Smooth muscle cell of trachea (primary cell): ENCODE measurements around the gene SAP25. TPM values are rescaled to one million over a fixed set of nuclear protein-coding genes. Genes with fewer than 3 reads are reported as not detected.

ENCODE experiments used
- total RNA-seq: library from RNA; depleted of rRNA; stranded (reverse); fragments of >200 nt; gene quantifications from 2 replicates; pipeline ENCODE4 v1.2.1, GENCODE V29; 2014

Gene SAP25
- total RNA-seq: not detected in 2 replicates

DNA sequence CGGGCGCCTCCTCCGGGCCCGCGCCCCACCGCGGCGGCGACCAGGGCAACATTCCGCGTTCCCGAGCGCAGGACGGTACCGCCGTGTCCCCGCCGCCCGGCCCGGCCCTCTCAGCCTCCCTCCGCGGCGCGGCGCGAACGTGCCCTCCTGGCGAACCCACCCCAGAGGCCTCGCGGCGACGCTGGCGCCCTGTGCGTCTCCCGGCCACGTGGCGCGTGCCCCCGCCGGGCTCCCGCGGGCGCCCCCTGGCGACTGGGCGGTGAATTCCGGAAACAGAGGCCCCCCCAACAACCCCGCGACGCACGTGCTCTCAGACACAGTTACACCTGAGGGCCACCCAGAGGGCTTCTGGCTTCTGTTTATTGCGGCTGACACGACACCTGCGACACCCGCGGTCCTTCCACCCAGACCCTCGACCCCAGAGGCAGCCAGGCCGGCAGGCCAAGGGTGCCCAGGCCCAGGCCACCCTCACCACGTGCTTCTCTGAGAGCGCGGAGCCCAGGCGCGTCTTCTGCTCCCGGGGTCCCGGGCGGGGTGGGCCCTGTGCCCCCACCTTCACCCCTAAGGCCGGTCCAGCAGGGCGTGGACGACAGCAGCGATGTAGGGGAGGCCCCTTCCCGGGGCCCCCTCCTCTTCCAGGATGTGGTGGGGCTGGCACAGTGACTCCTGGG lies at the start of gene SAP25:
SAP25 (minus strand) TSS at position 210 of the 671 bp plus-strand sequence; CDS start at position 52, 158 bp downstream.

GRCh38 chr7:100611983-100612729 lies 38.5 kb upstream of the SAP25 start, which contains the start of gene MOSPD3:
TSS of gene MOSPD3 (plus strand) at chr7:100612540. CDS start at chr7:100612792, 252 bp downstream.

DNA sequence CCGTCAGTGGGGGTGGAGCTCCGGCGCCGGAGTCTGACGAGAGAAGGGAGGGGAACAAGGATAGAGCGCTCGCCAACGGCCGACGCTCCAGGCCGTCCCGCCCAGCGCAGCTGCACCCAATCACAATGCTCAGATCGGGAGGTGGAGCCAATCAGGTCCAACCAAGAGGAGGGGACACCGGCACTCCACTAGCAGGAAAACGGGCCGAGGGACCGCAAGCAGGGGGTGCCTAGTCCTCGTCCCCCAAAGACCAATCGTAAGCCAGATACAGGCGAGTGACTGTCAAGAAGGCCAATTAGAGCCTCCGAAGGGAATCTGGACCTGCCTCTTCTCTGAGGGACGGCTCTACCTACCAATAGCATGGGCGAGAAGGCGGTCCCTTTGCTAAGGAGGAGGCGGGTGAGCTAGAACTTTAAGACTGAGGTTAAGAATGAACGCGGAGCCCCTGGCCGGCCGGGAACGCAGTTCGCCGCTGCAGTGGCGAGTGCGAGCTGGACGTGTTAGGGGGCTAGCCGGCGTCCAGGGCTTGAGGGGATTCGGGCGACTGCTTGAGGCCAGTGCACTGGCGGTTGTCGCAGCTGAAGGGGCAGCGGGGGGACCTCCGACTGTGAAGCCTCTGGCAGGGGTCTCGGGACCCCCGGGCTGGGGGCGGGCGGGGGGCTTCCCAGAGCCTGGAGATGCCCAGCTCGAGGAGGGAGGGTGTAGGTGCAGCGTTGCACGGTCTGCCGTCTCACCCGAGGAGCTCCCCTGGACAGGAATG lies 12.7 kb upstream of the SAP25 start, which contains the start of gene FBXO24:
FBXO24 (plus strand) TSS at position 63 of the 760 bp plus-strand sequence; CDS start at position 361, 298 bp downstream.

DNA sequence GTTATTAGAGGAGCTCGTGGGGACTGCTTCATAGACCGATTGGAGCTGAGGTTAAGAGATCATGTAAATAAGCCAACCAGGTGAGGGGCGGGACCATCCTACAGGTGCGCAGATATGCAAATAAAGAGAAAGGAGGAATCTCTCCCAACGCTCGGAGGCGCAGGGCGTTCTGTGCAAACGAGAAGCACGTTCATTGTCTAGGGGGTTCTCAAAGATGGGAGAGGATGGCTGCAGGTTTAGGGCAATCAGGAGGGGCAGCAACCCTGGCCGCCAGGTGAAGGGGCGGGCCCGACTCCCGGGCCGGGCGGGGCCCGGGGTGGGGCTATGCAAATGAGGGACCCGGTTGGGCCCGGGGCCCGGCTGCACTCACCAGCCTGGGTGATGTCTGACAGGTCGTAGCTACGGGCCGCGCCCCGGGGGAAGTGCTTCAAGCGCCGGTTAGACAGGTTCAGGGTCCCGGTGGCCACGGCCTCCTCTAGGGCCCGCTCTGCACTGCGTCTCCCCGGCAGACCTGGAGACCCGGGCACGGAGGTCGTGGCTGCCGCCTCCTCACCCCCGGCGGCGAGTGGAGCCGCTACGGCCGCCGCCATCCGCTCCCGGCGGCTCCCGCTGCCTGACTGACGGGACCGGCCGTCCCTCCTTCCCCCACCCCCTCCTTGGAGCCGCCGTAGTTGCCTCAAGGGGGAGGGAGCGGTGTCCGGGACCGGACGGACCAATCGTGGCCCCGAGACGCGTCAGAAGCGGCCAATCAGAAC lies 12.0 kb upstream of the SAP25 start, which contains the start of gene LRCH4:
LRCH4 (minus strand) TSS at position 619 of the 755 bp plus-strand sequence; CDS start at position 590, 29 bp downstream.

GRCh38 chr7:100538654-100539435 lies 34.9 kb downstream of the SAP25 start, which contains the start of gene AGFG2:
TSS of gene AGFG2 (plus strand) at chr7:100539203. CDS start at chr7:100539347, 144 bp downstream.

Other genes with a start within 250 kb of the SAP25 start
- 7.8 and 8.9 TPM in 2 replicates for gene PILRB, start 215.8 kb downstream of the SAP25 start, total RNA-seq
- 0.15 and 0.50 TPM in 2 replicates for gene PILRA, start 200.4 kb downstream of the SAP25 start, total RNA-seq
- 1.2 and 1.3 TPM in 2 replicates for gene ZCWPW1, start 145.2 kb downstream of the SAP25 start, total RNA-seq
- gene MEPCE, start 144.1 kb downstream of the SAP25 start, total RNA-seq: 31.6 and 38.2 TPM in 2 replicates
- 20.7 and 23.1 TPM in 2 replicates for gene PPP1R35, start 137.4 kb downstream of the SAP25 start, total RNA-seq
- gene SPACDR, start 109.6 kb downstream of the SAP25 start, total RNA-seq: 0.73 and 2.6 TPM in 2 replicates
- 24.9 and 35.6 TPM in 2 replicates for gene TSC22D4, start 94.7 kb downstream of the SAP25 start, total RNA-seq
- gene NYAP1, start 90.0 kb downstream of the SAP25 start, total RNA-seq: 1.3 and 3.5 TPM in 2 replicates
- 6.1 and 8.4 TPM in 2 replicates for gene AGFG2, start 34.7 kb downstream of the SAP25 start, total RNA-seq
- 20.5 and 21.2 TPM in 2 replicates for gene LRCH4, start 12.2 kb upstream of the SAP25 start, total RNA-seq
- 0.15 and 0.33 TPM in 2 replicates for gene FBXO24, start 12.4 kb upstream of the SAP25 start, total RNA-seq
- gene PCOLCE, start 28.5 kb upstream of the SAP25 start, total RNA-seq: 179 and 311 TPM in 2 replicates
- 7.1 and 7.9 TPM in 2 replicates for gene MOSPD3, start 38.6 kb upstream of the SAP25 start, total RNA-seq
- gene TFR2, start 67.7 kb upstream of the SAP25 start, total RNA-seq: 0.33 TPM in 1 of 2 replicates, not detected in the other
- not detected in 2 replicates for gene ACTL6B, start 82.5 kb upstream of the SAP25 start, total RNA-seq
- 113 and 118 TPM in 2 replicates for gene GNB2, start 99.8 kb upstream of the SAP25 start, total RNA-seq
- gene GIGYF1, start 120.3 kb upstream of the SAP25 start, total RNA-seq: 20.4 and 23.5 TPM in 2 replicates
- 31.4 and 40.1 TPM in 2 replicates for gene POP7, start 132.2 kb upstream of the SAP25 start, total RNA-seq
- gene EPO, start 146.6 kb upstream of the SAP25 start, total RNA-seq: not detected in 2 replicates
- gene ZAN, start 159.7 kb upstream of the SAP25 start, total RNA-seq: not detected in 2 replicates